HepG2 (cell line): Measurements from ENCODE around the gene FAM174C. TPM values are rescaled to one million over a fixed set of nuclear protein-coding genes. Genes with fewer than 3 reads are reported as not detected.

Experiments used
- ATAC-seq: fragments of 200-7000 bp; cut with Tn5 transposase; 3 replicates; pipeline ENCODE4 v1.9.1; 2020; ENCODE audit warnings: mild to moderate bottlenecking, moderate library complexity
- BruUV-seq: library from RNA; stranded (reverse); fragments of 400-500 nt; replicated peaks from 2 replicates; lab custom pipeline; 2021; lab: Mats Ljungman, UMichigan
- CTCF ChIA-PET: fragments of 300-600 bp; formaldehyde crosslinking; extraction: SDS; loops from one replicate; lab custom pipeline; 2021; ENCODE audit warnings: low total read pairs, inconsistent platforms, low intra/inter-chr PET ratio; lab: Yijun Ruan, JAX
- POLR2A ChIA-PET: fragments of 350-600 bp; sonication (Branson Sonifier 250); formaldehyde crosslinking; loops from one replicate; lab custom pipeline; 2020; ENCODE audit warnings: antibody characterized with exemption, inconsistent platforms; lab: Yijun Ruan, JAX
- DNase-seq: peaks from one replicate; pipeline ENCODE4 v3.0.0-alpha.2; 2015; ENCODE audit warnings: low spot score
- FAIRE-seq: peaks from 3 replicates; lab custom pipeline; 2011; peaks lifted over from hg19 to GRCh38; lab: Jason Lieb, UNC
- H2AFZ ChIP-seq: one replicate; pipeline ENCODE4 v1.6.1; 2011; ENCODE audit warnings: low read length, inconsistent platforms
- H3K27ac ChIP-seq: fragments of 300-600 bp; 3 replicates; pipeline ENCODE4 v1.8.0; 2011; ENCODE audit warnings: mixed run types, mild to moderate bottlenecking, mixed read lengths, low read length, inconsistent platforms; ENCODE audit not compliant: insufficient read depth; ENCODE audit errors: extremely low read length
- H3K27me3 ChIP-seq, 2 experiments: fragments of 200-600 bp in 1 of 2; 2 replicates in 1 of 2; 3 replicates in 1 of 2; pipeline versions ENCODE4 v1.6.0 to v1.8.0; 2011; ENCODE audit warnings: low read length in 2 of 2, mild to moderate bottlenecking in 2 of 2, moderate library complexity in 2 of 2, inconsistent platforms in 1 of 2; ENCODE audit not compliant: insufficient read depth in 2 of 2, control insufficient read depth in 1 of 2
- H3K36me3 ChIP-seq, 2 experiments: fragments of 200-600 bp in 1 of 2; replicated peaks in 1 of 2; 2 replicates in 1 of 2; 3 replicates in 1 of 2; pipeline versions ENCODE4 v1.5.1 to v1.8.0; 2011; ENCODE audit warnings: low read length in 2 of 2, inconsistent platforms in 1 of 2; ENCODE audit not compliant: insufficient read depth in 2 of 2, control insufficient read depth in 1 of 2
- H3K4me1 ChIP-seq: 2 replicates; pipeline ENCODE4 v1.5.1; 2012; ENCODE audit warnings: low read length, inconsistent platforms; ENCODE audit not compliant: insufficient read depth
- H3K4me2 ChIP-seq: 2 replicates; pipeline ENCODE4 v1.6.0; 2011; ENCODE audit warnings: low read depth, low read length, inconsistent platforms
- H3K4me3 ChIP-seq, 3 experiments: fragments of 200-600 bp in 1 of 3; sonication (generic), shearing (Covaris generic) in 1 of 3; replicated peaks in 1 of 3; 2 replicates each; pipeline ENCODE4 v1.5.1; 2011 to 2016; ENCODE audit warnings: low read length in 3 of 3, inconsistent platforms in 2 of 3, low read depth in 2 of 3, mild to moderate bottlenecking in 2 of 3, control low read depth in 1 of 3, mixed read lengths in 1 of 3; ENCODE audit not compliant: insufficient read depth in 1 of 3
- H3K79me2 ChIP-seq: one replicate; pipeline ENCODE4 v1.6.1; 2011; ENCODE audit warnings: low read length, inconsistent platforms; ENCODE audit not compliant: insufficient read depth
- H3K9ac ChIP-seq: 2 replicates; pipeline ENCODE4 v1.6.0; 2011; ENCODE audit warnings: mild to moderate bottlenecking, low read depth, low read length, inconsistent platforms; ENCODE audit not compliant: insufficient read depth
- H3K9me3 ChIP-seq: 2 replicates; pipeline ENCODE4 v1.5.1; 2012; ENCODE audit warnings: mild to moderate bottlenecking, low read length
- H4K20me1 ChIP-seq: 2 replicates; pipeline ENCODE4 v1.6.0; 2011; ENCODE audit warnings: inconsistent platforms, mild to moderate bottlenecking, low read length, moderate library complexity; ENCODE audit not compliant: insufficient read depth
- ATF5 ChIP-seq: sonication (generic); formaldehyde crosslinking; IDR thresholded peaks from 2 replicates; pipeline ENCODE4 v1.4.0; 2020; ENCODE audit warnings: mild to moderate bottlenecking, low read depth, missing genetic modification reagents
- HMGXB4 ChIP-seq, 2 experiments: sonication (generic) in 1 of 2; formaldehyde crosslinking in 1 of 2; IDR thresholded peaks; 2 replicates each; pipeline versions ENCODE4 v1.4.0 to v1.6.1; 2018 to 2020; ENCODE audit warnings: missing genetic modification reagents in 2 of 2, borderline replicate concordance in 1 of 2, low read depth in 1 of 2, mild to moderate bottlenecking in 1 of 2, missing biosample characterization in 1 of 2
- HNRNPL ChIP-seq: fragments of 200-400 bp; formaldehyde crosslinking; IDR thresholded peaks from 2 replicates; pipeline ENCODE4 v1.6.1; 2017; ENCODE audit warnings: mild to moderate bottlenecking, low read depth, low read length
- LCORL ChIP-seq, 2 experiments: fragments of 450-650 bp in 1 of 2; sonication (generic) in 1 of 2; formaldehyde crosslinking in 1 of 2; IDR thresholded peaks; 2 replicates each; pipeline versions ENCODE4 v1.5.0 to v1.6.1; 2017 to 2020; ENCODE audit warnings: antibody characterized with exemption in 1 of 2, missing genetic modification reagents in 1 of 2
- TFDP1 ChIP-seq: IDR thresholded peaks from 2 replicates; pipeline ENCODE4 v1.6.1; 2016; ENCODE audit warnings: missing compliant biosample characterization, missing genetic modification reagents, borderline replicate concordance
- ZNF564 ChIP-seq: sonication (generic); formaldehyde crosslinking; IDR thresholded peaks from 2 replicates; pipeline ENCODE4 v1.8.1; 2023; ENCODE audit warnings: mild to moderate bottlenecking, missing genetic modification reagents
- ZNF574 ChIP-seq: sonication (generic); formaldehyde crosslinking; IDR thresholded peaks from 2 replicates; pipeline ENCODE4 v1.4.0; 2020; ENCODE audit warnings: missing genetic modification reagents
- ZSCAN22 ChIP-seq: sonication (generic); formaldehyde crosslinking; IDR thresholded peaks from 2 replicates; pipeline ENCODE4 v1.4.0; 2020; ENCODE audit warnings: mild to moderate bottlenecking, missing genetic modification reagents
- ZXDC ChIP-seq: sonication (generic); formaldehyde crosslinking; IDR thresholded peaks from 2 replicates; pipeline ENCODE4 v1.5.0; 2020; ENCODE audit warnings: mild to moderate bottlenecking, missing genetic modification reagents
- WGBS: methylation state at CpG from one replicate; pipeline ENCODE4 v1.1.6; 2017; ENCODE audit warnings: low lambda C conversion rate; 5-methylcytosine and 5-hydroxymethylcytosine counted together
- in situ Hi-C: cut with HindIII; loops from 2 replicates; pipeline ENCODE4 v1.10.0; 2017; ENCODE audit warnings: low pct_unique_long_range_greater_than_20kb; ENCODE audit not compliant: extremely low pct_ligation_motif_present
- intact Hi-C: fragments of 100-400 bp; cut with micrococcal nuclease; formaldehyde crosslinking; loops from one replicate; pipeline ENCODE4 v1.10.0; 2022; ENCODE audit not compliant: unreplicated experiment
- polyA plus RNA-seq, 8 experiments: library from polyadenylated mRNA; depleted of rRNA in 3 of 8; stranded (reverse) in 7 of 8; unstranded in 1 of 8; fragments of >200 nt; fragmentation: Illumina TruSeq in 4 of 8; extraction: Trizol in 4 of 8; gene quantifications; 2 replicates each; pipeline versions ENCODE4 v1.2.1 to v1.2.3, GENCODE V29; 2011 to 2016; ENCODE audit warnings: low read depth in 4 of 8, missing spikeins in 1 of 8, mixed read lengths in 1 of 8; ENCODE audit not compliant: insufficient read depth in 1 of 8
- total RNA-seq, 5 experiments: library from RNA; depleted of rRNA; stranded (reverse); fragments of >200 nt; fragmentation: Illumina TruSeq; extraction: Trizol; gene quantifications; 2 replicates each; pipeline ENCODE4 v1.2.3, GENCODE V29; 2016; ENCODE audit warnings: low read depth in 1 of 5

FAM174C gene
- total and polyA plus RNA-seq, 2 of the 13 experiments (the other 11 are each of a cell fraction or from before 2014, with no cell fraction given), result 19.5 to 31.3 TPM

- TF ChIP-seq ZNF564 (CRISPR knock-in tag) (0 out of 2 replicates have a peak, but pooled peaks have one; percentile 18), HMGXB4 (CRISPR knock-in tag; IDR thresholded peaks at IDR 0.05; ENCODE audit: borderline replicate concordance in 1 of 2, low read depth in 1 of 2) (peak in 1 of 2 experiments; percentile 5; a peak in 1 of 4 replicates)
Measured at GRCh38 chr19:1283917-1284292, 8.6 kb downstream of the FAM174C start (continued).

- intact Hi-C loops (no loop called here), in situ Hi-C loops (loop anchor here (5.0 kb wide), 2 partner anchors 33 to 88 kb away; no protein-coding TSS in a partner anchor)
- Histone ChIP-seq H3K27ac (peak overlapping the region; percentile 75), H4K20me1 (no peaks in the 10 kb centered on the region), H3K79me2 (peaks cover 27% of the 10 kb centered on the region), H2AFZ (no peak overlapping the region), H3K9ac (peak overlapping the region; percentile 60), H3K4me1 (peaks cover 53% of the 10 kb centered on the region), H3K36me3 (peaks cover under 1 to 3% of the 10 kb centered on the region in 2 experiments; a peak in 2 of 5 replicates), H3K9me3 (no peaks in the 10 kb centered on the region), H3K4me2 (peak overlapping the region; percentile 89), H3K27me3 (no peaks in the 10 kb centered on the region; a peak in 1 of 5 replicates), H3K4me3 (peak overlapping the region; percentile 59 to 70 (median 63))
- DNase-seq, result no peak
- ATAC-seq, result peak; percentile 20
- CTCF ChIA-PET, result no interaction called here
- FAIRE-seq, result peak; percentile 56
- BruUV-seq, result no TSS peak
- POLR2A ChIA-PET, result interaction anchor here (0.5 to 3.5 kb wide), 20 partner anchors 9 to 207 kb away, joined by 3 to 61 read pairs (median 6); partner anchors contain the start of genes CIRBP, FAM174C and REEP6
- 0% methylated on average over 14 of the region's 20 CpGs for WGBS
- TF ChIP-seq ATF5 (CRISPR knock-in tag), result 0 out of 2 replicates have a peak, but pooled peaks have one; percentile 32
- peak; percentile 62; the same call in 1 of the 2 replicates for TF ChIP-seq HNRNPL
- peak; percentile 49; the same call in 1 of the 2 replicates for TF ChIP-seq TFDP1 (CRISPR knock-in tag)
- TF ChIP-seq ZNF574, result peak; percentile 43; the same call in 1 of the 2 replicates
- TF ChIP-seq ZXDC (CRISPR knock-in tag), result no peak
- no peak for TF ChIP-seq LCORL (IDR thresholded peaks at IDR 0.05)
- peak; percentile 3; the same call in 1 of the 2 replicates for TF ChIP-seq LCORL (CRISPR knock-in tag; IDR thresholded peaks at IDR 0.05)
- TF ChIP-seq ZSCAN22, result peak; percentile 53; the same call in 1 of the 2 replicates
Measured at GRCh38 chr19:1284293-1284978, 9.1 kb downstream of the FAM174C start.
